H9 (cell line): Measurements from ENCODE around the gene WIPI1. TPM values are rescaled to one million over a fixed set of nuclear protein-coding genes. Genes with fewer than 3 reads are reported as not detected.

Source experiments
- DNase-seq: peaks from one replicate; pipeline ENCODE4 v3.0.0-alpha.2; 2017
- H2AFZ ChIP-seq: one replicate; pipeline ENCODE4 v1.6.1; 2013; ENCODE audit warnings: mild to moderate bottlenecking, low read length, control low read depth, moderate library complexity
- H2AK5ac ChIP-seq: 2 replicates; pipeline ENCODE4 v1.6.1; 2013; ENCODE audit warnings: low read length, control low read depth, mixed read lengths; ENCODE audit not compliant: insufficient read length
- H2BK120ac ChIP-seq: one replicate; pipeline ENCODE4 v1.6.1; 2013; ENCODE audit warnings: low read depth, mild to moderate bottlenecking, low read length, control low read depth, inconsistent platforms; ENCODE audit not compliant: poor library complexity, severe bottlenecking
- H2BK12ac ChIP-seq: 2 replicates; pipeline ENCODE4 v1.6.1; 2013; ENCODE audit warnings: low read length, control low read depth, mixed read lengths, low read depth; ENCODE audit not compliant: insufficient read length
- H2BK15ac ChIP-seq: 2 replicates; pipeline ENCODE4 v1.6.1; 2013; ENCODE audit warnings: low read depth, low read length, control low read depth
- H2BK20ac ChIP-seq: one replicate; pipeline ENCODE4 v1.6.1; 2013; ENCODE audit warnings: low read depth, mild to moderate bottlenecking, low read length, control low read depth, inconsistent platforms; ENCODE audit not compliant: poor library complexity, severe bottlenecking
- H2BK5ac ChIP-seq: 2 replicates; pipeline ENCODE4 v1.6.1; 2013; ENCODE audit warnings: low read length, control low read depth, mixed read lengths; ENCODE audit not compliant: insufficient read length
- H3K14ac ChIP-seq: 2 replicates; pipeline ENCODE4 v1.6.1; 2013; ENCODE audit warnings: low read length, control low read depth; ENCODE audit not compliant: insufficient read depth
- H3K18ac ChIP-seq: 2 replicates; pipeline ENCODE4 v1.6.1; 2013; ENCODE audit warnings: low read depth, mild to moderate bottlenecking, mixed read lengths, low read length, control low read depth; ENCODE audit not compliant: insufficient read length
- H3K23ac ChIP-seq: 2 replicates; pipeline ENCODE4 v1.6.1; 2013; ENCODE audit warnings: low read length, control low read depth, mixed read lengths, low read depth; ENCODE audit not compliant: insufficient read length
- H3K23me2 ChIP-seq: 2 replicates; pipeline ENCODE4 v1.6.1; 2013; ENCODE audit warnings: low read depth, mild to moderate bottlenecking, mixed read lengths, low read length, control low read depth; ENCODE audit not compliant: insufficient read length, poor library complexity, severe bottlenecking
- H3K27ac ChIP-seq: 2 replicates; pipeline ENCODE4 v1.5.1; 2013; ENCODE audit warnings: low read length, control low read depth, mixed read lengths, low read depth; ENCODE audit not compliant: insufficient read length
- H3K27me3 ChIP-seq: 2 replicates; pipeline ENCODE4 v1.6.1; 2013; ENCODE audit warnings: low read length, control low read depth, inconsistent platforms; ENCODE audit not compliant: insufficient read depth
- H3K4ac ChIP-seq: 2 replicates; pipeline ENCODE4 v1.6.1; 2013; ENCODE audit warnings: low read depth, mild to moderate bottlenecking, control low read depth, inconsistent platforms, low read length, moderate library complexity
- H3K4me1 ChIP-seq: 2 replicates; pipeline ENCODE4 v1.6.1; 2013; ENCODE audit warnings: low read length, control low read depth, inconsistent platforms; ENCODE audit not compliant: insufficient read depth
- H3K4me2 ChIP-seq: 2 replicates; pipeline ENCODE4 v1.6.1; 2013; ENCODE audit warnings: low read length, control low read depth, mixed read lengths; ENCODE audit not compliant: insufficient read length, insufficient read depth
- H3K56ac ChIP-seq: 2 replicates; pipeline ENCODE4 v1.6.1; 2013; ENCODE audit warnings: low read depth, mild to moderate bottlenecking, mixed read lengths, low read length, control low read depth; ENCODE audit not compliant: insufficient read length
- H3K79me1 ChIP-seq: 2 replicates; pipeline ENCODE4 v1.6.1; 2013; ENCODE audit warnings: low read depth, mild to moderate bottlenecking, moderate library complexity, low read length, control low read depth, inconsistent platforms; ENCODE audit not compliant: insufficient read depth, poor library complexity, severe bottlenecking
- H3K79me2 ChIP-seq: 2 replicates; pipeline ENCODE4 v1.6.1; 2013; ENCODE audit warnings: low read length, control low read depth, inconsistent platforms; ENCODE audit not compliant: insufficient read depth
- H3K9ac ChIP-seq: 2 replicates; pipeline ENCODE4 v1.6.1; 2013; ENCODE audit warnings: low read length, control low read depth, mixed read lengths; ENCODE audit not compliant: insufficient read length; ENCODE audit errors: extremely low read depth
- H3K9me3 ChIP-seq: one replicate; pipeline ENCODE4 v1.6.1; 2013; ENCODE audit warnings: low read depth, low read length, inconsistent platforms; ENCODE audit not compliant: control insufficient read depth
- H3T11ph ChIP-seq: one replicate; pipeline ENCODE4 v1.6.1; 2013; ENCODE audit warnings: mild to moderate bottlenecking, low read length, control low read depth, inconsistent platforms
- H4K20me1 ChIP-seq: one replicate; pipeline ENCODE4 v1.6.1; 2013; ENCODE audit not compliant: control insufficient read depth, insufficient read length, insufficient read depth
- H4K5ac ChIP-seq: 2 replicates; pipeline ENCODE4 v1.6.1; 2013; ENCODE audit warnings: low read depth, mild to moderate bottlenecking, mixed read lengths, low read length, control low read depth; ENCODE audit not compliant: insufficient read length
- H4K8ac ChIP-seq: replicated peaks from 2 replicates; pipeline ENCODE4 v1.6.1; 2013; ENCODE audit warnings: low read length, control low read depth, mixed read lengths, low read depth; ENCODE audit not compliant: insufficient read length
- H4K91ac ChIP-seq: 2 replicates; pipeline ENCODE4 v1.6.1; 2013; ENCODE audit warnings: low read depth, mild to moderate bottlenecking, moderate library complexity, mixed read lengths, low read length, control low read depth; ENCODE audit not compliant: insufficient read length
- H3K27ac Mint-ChIP-seq, 3 experiments: 2 replicates in 2 of 3; 3 replicates in 1 of 3; pipeline ENCODE4 v1.8.0; 2020 to 2021; ENCODE audit warnings: mixed read lengths in 3 of 3, mild to moderate bottlenecking in 1 of 3, moderate library complexity in 1 of 3
- H3K27me3 Mint-ChIP-seq: 2 replicates; pipeline ENCODE4 v1.8.0; 2021; ENCODE audit warnings: low read depth, mild to moderate bottlenecking, moderate library complexity, mixed read lengths
- H3K36me3 Mint-ChIP-seq, 3 experiments: 2 replicates in 2 of 3; 3 replicates in 1 of 3; pipeline ENCODE4 v1.8.0; 2020 to 2021; ENCODE audit warnings: low read depth in 3 of 3, mixed read lengths in 3 of 3; ENCODE audit not compliant: insufficient read depth in 1 of 3
- H3K4me1 Mint-ChIP-seq, 2 experiments: 2 replicates each; pipeline ENCODE4 v1.8.0; 2020; ENCODE audit warnings: mixed read lengths in 2 of 2
- H3K4me3 Mint-ChIP-seq, 2 experiments: 2 replicates in 1 of 2; 3 replicates in 1 of 2; pipeline ENCODE4 v1.8.0; 2020 to 2021; ENCODE audit warnings: mild to moderate bottlenecking in 2 of 2, mixed read lengths in 2 of 2, moderate library complexity in 1 of 2
- H3K9me3 Mint-ChIP-seq, 2 experiments: 2 replicates in 1 of 2; 3 replicates in 1 of 2; pipeline ENCODE4 v1.8.0; 2020; ENCODE audit warnings: mild to moderate bottlenecking in 2 of 2, mixed read lengths in 2 of 2, moderate library complexity in 1 of 2
- WGBS: extraction: QIAGEN DNeasy Blood & Tissue Kit; methylation state at CpG from one replicate; pipeline ENCODE4 v1.1.7; 2013; ENCODE audit warnings: missing lambda C conversion rate, low lambda C conversion rate, mixed read lengths; ENCODE audit not compliant: insufficient read length; ENCODE audit errors: extremely low coverage; 5-methylcytosine and 5-hydroxymethylcytosine counted together
- total RNA-seq: library from RNA; stranded (reverse); gene quantifications from 2 replicates; pipeline ENCODE4 v1.2.1, GENCODE V29; 2021
- TF ChIP-seq, protein P1 (sequence below): fragments of 200-600 bp; sonication (generic); conservative IDR thresholded peaks from 3 replicates; pipeline ENCODE4 v1.8.0; 2021; ENCODE audit warnings: antibody characterized with exemption, mild to moderate bottlenecking

WIPI1 gene
- total RNA-seq, 1 experiment from 2014 or later = 15.4 TPM

DNA sequence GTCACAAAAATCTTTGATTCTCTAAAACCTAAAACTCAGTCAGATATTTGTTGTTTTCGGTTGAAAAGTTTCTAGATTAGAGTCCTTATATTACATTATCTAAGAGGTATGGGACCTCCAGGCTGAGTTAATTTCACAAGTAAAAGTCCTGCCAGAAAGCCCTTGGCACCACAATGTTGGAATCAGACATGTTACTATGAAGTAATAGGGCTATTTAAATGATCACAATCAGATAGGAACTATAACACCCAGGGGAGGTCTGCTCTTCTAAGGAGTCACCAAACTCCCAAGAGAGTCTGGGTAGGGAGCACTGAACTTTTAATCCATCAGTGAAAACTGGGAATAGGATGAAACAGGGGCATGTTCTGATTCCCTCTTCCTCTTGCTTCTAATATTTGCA lies 54.2 kb downstream of the WIPI1 start:
- no peak overlapping the region for H3K18ac ChIP-seq
- H4K8ac ChIP-seq = no peak overlapping the region
- Mint-ChIP-seq H3K27ac (no peak overlapping the region), H3K36me3 (peaks cover 4 to 10% (median 7%) of the 10 kb centered on the region in 3 experiments; a peak in 6 of 7 replicates), H3K4me3 (no peak overlapping the region), H3K9me3 (peaks cover 24 to 28% of the 10 kb centered on the region in 2 experiments), H3K27me3 (peaks cover 3% of the 10 kb centered on the region), H3K4me1 (peaks cover 23 to 24% of the 10 kb centered on the region in 2 experiments)
- no peaks in the 10 kb centered on the region for H4K20me1 ChIP-seq
- H2BK12ac ChIP-seq = no peak overlapping the region
- H3K4ac ChIP-seq = no peak overlapping the region
- no CpG with 5 or more reads among the region's 1 CpG for WGBS
- H2AK5ac ChIP-seq = no peak overlapping the region
- no peak overlapping the region for H4K5ac ChIP-seq
- H3K56ac ChIP-seq = no peak overlapping the region
- H2BK5ac ChIP-seq = no peak overlapping the region
- no peaks in the 10 kb centered on the region for H3K79me1 ChIP-seq
- DNase-seq = no peak
- H3T11ph ChIP-seq = no peak overlapping the region
- H2AFZ ChIP-seq = no peak overlapping the region
- H2BK120ac ChIP-seq = no peak overlapping the region
- no peaks in the 10 kb centered on the region for H3K4me1 ChIP-seq
- no peak overlapping the region for H4K91ac ChIP-seq
- H3K79me2 ChIP-seq = no peaks in the 10 kb centered on the region
- no peak overlapping the region for H3K9ac ChIP-seq
- TF ChIP-seq, protein P1, sequence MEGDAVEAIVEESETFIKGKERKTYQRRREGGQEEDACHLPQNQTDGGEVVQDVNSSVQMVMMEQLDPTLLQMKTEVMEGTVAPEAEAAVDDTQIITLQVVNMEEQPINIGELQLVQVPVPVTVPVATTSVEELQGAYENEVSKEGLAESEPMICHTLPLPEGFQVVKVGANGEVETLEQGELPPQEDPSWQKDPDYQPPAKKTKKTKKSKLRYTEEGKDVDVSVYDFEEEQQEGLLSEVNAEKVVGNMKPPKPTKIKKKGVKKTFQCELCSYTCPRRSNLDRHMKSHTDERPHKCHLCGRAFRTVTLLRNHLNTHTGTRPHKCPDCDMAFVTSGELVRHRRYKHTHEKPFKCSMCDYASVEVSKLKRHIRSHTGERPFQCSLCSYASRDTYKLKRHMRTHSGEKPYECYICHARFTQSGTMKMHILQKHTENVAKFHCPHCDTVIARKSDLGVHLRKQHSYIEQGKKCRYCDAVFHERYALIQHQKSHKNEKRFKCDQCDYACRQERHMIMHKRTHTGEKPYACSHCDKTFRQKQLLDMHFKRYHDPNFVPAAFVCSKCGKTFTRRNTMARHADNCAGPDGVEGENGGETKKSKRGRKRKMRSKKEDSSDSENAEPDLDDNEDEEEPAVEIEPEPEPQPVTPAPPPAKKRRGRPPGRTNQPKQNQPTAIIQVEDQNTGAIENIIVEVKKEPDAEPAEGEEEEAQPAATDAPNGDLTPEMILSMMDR = no peak
- no peaks in the 10 kb centered on the region for H3K27me3 ChIP-seq
- no peaks in the 10 kb centered on the region for H3K9me3 ChIP-seq
- no peak overlapping the region for H2BK15ac ChIP-seq
- H3K4me2 ChIP-seq = no peak overlapping the region
- no peak overlapping the region for H2BK20ac ChIP-seq
- H3K27ac ChIP-seq = no peak overlapping the region
- no peak overlapping the region for H3K14ac ChIP-seq
- H3K23me2 ChIP-seq = no peaks in the 10 kb centered on the region
- H3K23ac ChIP-seq = no peak overlapping the region
